ENCODE measurements around the gene CHN1.

Gene CHN1

DNA sequence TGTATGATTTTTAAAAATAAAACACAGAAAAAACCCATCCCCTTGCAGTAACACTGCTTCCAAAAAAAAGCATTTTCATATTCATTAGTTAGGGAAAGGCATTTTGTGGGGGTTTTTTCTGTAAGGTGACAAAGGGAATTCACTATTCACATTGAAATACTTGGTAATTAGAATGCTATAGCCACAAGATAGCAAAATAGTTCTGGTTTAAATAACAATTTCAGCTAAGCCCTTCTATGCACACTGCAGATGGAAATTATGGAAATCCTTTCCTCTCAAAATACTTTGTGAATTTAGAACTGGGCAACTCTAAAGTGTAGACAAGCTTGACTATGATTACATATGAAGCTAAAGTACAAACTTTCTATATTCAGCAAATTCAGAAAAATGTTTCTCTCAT, 138.8 kb downstream of the CHN1 start:
- no peak for DNase-seq

DNA sequence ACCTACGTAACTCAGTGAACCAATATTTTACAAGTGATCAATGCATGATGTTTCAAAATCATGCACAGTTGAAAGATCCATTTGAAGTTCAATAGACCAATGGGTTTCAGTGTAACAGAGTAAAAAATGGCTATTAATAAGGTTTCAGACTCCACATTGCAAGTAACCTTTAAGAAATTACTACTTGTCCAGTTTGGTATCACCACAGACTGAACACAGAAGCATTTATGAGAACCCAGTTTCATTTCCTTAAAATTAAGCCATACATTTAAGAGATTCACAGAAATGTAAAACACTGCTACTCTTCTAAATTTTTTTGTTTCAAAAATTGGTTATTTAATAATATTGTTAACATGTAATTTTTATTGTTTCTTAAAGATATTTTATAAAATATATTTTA, 142.0 kb downstream of the CHN1 start:
- no peak for DNase-seq

DNA sequence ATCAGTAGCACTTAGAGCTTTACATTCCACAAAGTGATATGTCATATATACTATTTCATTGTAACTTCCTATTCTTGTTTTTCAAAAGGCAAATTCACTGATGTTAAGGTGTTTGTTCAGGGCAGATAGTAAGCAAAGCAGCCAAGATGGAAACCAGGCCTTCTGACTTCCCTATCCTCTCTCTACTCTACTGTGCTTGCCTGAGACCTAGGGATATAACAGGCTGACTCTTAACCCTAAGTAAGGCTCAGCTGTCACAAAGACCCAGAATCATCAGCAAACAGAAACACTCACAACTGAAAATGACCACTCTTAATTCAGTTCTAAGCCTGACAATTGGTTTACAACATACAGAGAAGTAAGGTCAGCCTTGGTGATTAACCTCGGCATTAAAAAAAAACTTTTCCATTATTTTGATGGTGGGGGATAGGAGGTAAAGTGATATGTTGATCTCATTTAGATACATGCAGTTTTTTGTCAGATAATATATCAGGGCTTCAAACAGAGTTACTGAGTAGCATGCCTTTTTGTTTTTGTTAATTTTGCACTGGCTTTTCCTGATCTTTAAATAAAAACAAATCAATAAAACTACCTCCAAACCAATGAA, 145.5 kb downstream of the CHN1 start:
- no peak for DNase-seq

- DNase-seq: no peak
Observed at GRCh38 chr2:174858745-174859144, 146.4 kb downstream of the CHN1 start.

GRCh38 chr2:174856447-174856846, 148.7 kb downstream of the CHN1 start:
- no peak for DNase-seq

DNA sequence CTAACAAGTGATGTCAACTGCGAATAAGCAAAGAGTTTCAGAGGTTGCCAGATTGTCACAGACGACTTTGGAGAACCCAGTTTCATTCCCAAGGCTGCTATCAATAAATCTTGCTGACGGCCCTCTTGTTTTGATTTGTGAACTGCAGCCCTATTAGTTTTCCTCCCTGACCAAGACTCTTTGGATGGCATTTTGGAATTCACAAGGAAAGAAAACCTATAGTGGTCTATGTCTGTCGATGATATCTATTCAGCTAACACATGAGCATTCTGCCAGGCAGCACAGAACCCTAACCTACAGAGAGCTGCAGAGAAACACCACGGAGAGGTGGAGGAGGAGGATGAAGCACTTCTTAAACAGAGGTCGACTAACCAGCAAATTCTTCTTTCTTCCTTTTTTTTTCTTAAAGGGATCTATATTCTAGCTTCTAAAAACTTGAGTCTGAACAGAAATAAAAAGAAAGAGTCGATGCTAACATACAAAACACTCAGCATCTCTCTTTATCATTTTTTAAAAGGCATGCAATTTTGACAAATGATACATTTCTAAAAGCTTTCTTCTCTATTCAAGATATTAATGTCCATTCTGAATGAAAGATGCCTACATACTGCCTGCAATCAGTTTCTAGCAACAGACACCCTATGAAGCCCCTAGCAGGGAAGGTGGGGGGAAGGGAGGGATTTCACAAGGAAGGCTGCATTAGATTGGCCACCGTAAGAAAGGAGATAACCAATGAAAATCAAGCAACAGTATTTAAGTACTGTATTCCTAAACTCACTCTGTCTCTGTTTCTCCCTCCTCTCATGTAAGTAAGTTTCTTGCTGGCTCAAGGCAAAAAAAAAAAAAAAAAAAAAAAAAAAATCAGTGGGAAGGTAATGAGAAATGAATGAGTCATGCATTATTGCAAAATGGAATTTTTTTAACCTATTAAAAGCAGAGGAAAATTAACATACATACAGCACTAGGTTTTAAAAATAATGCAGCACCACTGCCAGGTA, 157.9 kb downstream of the CHN1 start:
- DNase-seq: no peak

DNA sequence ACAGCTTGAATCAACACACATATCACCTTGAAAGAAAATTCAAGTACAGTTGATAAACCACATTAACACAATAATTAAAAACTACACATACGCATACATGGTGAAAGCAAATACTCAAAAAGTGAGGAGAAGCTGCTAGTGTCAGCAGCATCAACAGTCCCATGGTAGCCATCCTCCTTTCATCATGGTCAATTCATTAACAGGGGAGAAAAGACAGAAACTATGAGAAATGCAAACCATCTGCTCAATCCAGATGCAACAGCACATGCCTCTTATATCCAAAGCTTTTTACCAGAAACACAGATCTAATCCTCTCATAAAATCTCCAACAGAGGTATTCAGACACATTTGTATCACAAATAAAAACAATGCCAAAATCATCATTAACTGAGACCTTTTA, 159.0 kb downstream of the CHN1 start:
- no peak for DNase-seq

- no peak for DNase-seq
Observed at GRCh38 chr2:174844295-174844708, 160.9 kb downstream of the CHN1 start.

DNA sequence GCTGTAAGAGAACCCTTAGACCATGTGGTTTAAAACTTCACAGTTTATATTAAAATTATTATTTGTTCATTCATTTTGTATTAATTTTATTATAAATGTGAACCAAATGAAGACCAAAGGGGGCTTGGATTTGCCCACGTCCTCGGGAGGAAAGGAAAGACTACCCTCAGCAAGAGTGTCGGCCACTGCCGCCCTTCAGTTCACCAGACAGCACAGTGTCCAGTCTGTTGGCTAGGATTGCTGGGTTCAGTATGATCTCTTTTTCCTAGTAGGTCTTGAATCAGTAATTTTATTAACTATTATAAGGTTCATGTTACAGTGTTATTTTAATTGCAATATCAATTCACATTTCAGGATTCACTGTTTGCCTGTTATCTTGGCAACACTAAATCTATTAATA, 162.7 kb downstream of the CHN1 start:
- no peak for DNase-seq

DNA sequence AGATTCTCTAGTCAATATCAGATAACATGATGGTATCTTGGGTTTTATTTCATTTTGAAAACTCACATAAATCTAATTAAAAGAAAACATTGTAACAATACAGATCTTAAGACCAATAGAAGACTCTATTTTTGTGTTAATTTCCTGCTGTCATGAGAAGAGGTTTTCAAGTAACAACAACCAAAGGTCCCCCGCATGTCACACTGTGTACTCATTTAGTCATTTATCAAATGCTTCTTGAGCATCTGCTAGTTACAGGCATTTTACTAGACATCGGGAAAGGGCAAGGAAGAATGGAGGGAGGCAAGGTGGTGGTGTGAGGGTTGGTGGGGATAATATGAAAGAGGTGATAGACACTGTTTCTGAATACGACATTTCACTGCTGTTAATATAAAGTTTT, 163.2 kb downstream of the CHN1 start:
- no peak for DNase-seq

DNA sequence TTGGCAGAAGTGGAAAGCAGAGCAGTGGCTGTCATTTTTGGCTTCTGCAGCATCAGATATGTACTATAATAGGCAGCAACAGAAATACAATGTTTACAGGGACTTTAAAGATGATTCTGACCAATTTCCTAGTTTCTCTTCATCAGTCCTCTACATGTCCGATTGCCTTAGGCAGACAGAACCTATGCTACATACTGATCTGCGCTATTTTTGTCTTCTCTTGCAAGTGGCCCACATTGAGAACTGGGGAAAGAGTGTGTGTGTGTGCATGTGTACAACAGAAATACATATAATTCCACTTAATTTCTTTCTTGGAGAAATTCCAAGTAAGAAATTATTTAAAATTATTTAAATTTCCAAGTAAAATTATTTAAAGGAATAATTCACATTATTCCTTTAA, 163.8 kb downstream of the CHN1 start:
- no peak for DNase-seq

GRCh38 chr2:174840436-174840835, 164.7 kb downstream of the CHN1 start:
- no peak for DNase-seq

- DNase-seq: no peak
Observed at GRCh38 chr2:174839662-174840061, 165.5 kb downstream of the CHN1 start.

- no peak for DNase-seq
Observed at GRCh38 chr2:174836995-174837390, 168.2 kb downstream of the CHN1 start.

DNA sequence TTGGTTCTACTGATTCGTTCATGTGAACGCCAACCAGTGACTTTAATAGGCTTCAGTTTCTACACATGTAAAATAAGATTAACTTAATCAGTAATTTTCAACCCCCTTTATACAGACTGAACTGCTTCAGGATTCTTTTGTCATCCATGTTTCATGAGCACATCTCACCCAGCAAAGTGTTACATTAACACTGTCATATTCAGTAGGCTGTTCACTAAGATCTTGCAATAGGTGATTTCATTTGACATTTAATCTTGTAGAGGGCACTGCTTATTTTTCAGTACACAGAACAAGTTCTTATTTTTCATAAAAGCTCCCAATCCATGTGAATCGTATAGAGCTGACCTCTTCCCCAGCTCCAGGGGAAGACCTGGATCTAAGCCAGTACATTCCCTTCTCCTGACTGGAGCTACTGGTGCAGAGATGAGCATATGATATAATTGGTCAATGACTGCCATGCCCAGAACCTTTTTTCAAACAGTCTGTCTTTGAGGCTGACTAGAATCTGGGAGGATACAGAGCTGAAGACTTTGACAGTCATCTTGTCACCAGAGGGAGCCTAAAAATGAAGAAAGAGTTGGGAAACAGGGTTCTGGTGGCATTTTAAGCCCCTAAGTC, 168.7 kb downstream of the CHN1 start:
- DNase-seq: no peak

GRCh38 chr2:174835797-174836255, 169.4 kb downstream of the CHN1 start:
- DNase-seq: peak; percentile 8

- DNase-seq: no peak
Observed at GRCh38 chr2:174833737-174834136, 171.4 kb downstream of the CHN1 start.

GRCh38 chr2:174830561-174830960, 174.6 kb downstream of the CHN1 start:
- DNase-seq: no peak

DNA sequence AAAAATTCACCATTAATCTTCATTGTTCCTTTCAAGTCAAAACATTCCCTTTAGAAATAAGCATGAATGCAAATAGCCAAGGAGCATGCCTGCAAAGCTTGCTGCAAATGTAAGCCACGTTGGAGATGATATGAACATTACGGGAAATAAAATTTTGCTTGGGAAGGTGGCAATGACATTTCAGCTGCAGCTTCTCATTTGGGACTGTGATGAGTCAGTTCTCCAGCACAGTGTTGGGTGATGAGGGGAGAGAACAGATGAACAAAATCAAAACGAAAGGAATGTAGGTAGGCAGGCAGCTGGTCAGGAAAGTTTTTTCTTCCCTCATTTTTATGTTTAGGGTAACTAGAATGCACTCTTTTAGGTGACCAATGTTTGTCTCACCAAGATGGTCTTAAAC, 175.6 kb downstream of the CHN1 start:
- no peak for DNase-seq

GRCh38 chr2:174827371-174828369, 177.5 kb downstream of the CHN1 start:
- DNase-seq: no peak

DNA sequence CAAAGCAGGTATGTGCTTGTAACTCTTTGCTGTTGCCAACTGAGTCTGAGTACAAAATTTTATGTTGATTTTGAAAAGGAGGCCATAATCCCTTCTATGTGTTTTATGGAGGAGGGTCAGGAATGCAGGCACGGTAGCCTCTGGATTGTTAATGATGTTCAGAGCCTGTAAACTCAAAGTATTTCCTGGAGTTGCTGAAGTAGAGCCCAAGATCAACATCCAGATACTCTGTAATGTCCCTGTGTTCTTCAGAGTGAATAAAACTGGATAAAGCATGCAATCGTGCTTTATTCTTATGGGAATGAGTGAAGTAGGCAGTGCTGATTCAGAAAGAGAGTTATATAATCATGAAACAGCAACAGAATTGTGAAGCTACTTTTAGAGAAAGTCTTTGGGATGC, 179.1 kb downstream of the CHN1 start:
- DNase-seq: no peak

DNA sequence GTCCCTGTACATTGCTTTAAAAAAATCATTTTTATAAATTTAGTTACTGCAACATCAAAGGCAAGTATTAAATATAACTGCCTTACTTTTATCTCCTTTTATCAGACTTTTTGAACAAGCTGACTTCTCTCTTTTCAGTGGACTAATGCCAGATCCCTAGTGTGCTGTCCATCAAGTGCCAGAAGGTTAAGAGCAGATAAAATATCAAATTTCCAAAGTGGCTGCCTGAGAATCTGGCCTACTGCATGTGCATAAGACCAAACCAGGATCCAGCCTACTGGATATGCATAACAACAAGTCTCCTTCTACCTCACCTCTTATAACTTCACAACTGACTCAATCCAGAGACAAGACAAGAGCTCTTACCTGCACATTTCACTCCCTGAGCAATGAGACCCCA, 181.1 kb downstream of the CHN1 start:
- peak; percentile 76 for DNase-seq

- DNase-seq: no peak
Observed at GRCh38 chr2:174821628-174822027, 183.6 kb downstream of the CHN1 start.

Data from hematopoietic multipotent progenitor cell treated with erythropoietin and hydrocortisone succinate and interleukin-3 and kit ligand, for 6 days (in vitro differentiated cells).